Stimulated activated CD8-positive, alpha-beta memory T cell treated with anti-CD3 and anti-CD28 coated beads, Interleukin-7, amount 100 ng/mL, for 48 hours (primary cell): Measurements from ENCODE around the gene RAB11A.
"Not testable (repeated sequence)": the region's sequence is repeated elsewhere in the genome, so short reads cannot be mapped to it uniquely, and the experiment has no call there.

Experiments used
- DNase-seq, 2 donors: peaks; one replicate each; pipeline ENCODE4 v3.0.0-alpha.2; 2020; ENCODE audit warnings: low read depth in 1 of 2; ENCODE audit errors: extremely low read depth in 1 of 2

Gene RAB11A

DNA sequence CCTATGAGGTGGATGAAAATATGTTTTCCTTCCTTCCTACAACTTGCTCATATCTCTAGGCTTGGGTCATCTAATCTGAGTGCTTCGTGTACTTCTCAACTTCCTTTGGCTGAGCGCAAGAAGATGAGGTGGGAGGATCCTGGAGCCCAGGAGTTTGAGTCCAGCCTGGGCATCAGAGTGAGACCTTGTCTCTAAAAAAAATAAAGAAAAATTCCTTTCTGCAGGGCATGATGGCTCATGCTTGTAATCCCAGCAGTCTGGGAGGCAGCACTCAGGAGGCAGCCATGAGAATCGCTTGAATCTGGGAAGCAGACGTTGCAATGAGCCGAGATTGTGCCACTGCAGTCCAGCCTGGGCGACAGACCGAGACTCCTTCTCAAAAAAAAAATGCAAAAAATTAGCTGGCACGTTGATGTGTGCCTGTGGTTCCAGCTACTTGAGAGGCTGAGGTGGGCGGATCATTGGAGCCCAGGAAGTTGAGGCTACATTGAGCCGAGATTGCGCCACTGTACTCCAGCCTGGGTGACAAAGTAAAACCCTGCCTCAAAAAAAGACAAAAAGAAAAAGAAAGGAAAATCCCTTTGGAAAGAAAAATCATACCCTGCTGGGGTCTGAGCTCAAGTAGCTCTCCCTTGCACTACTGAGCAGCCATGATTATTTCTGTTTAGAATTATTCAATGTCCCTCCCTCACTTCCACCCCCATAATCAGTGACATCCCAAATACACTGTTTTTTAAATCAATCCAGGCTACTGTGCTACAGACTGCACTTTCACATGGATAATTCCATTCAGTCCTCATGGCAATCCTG lies 28.0 kb upstream of the RAB11A start:
- DNase-seq, result no peak

GRCh38 chr15:65845826-65846519 lies 23.3 kb upstream of the RAB11A start:
- DNase-seq, result no peak

- no peak for DNase-seq
These were observed 21.3 kb upstream of the RAB11A start for GRCh38 chr15:65847989-65848388.

DNA sequence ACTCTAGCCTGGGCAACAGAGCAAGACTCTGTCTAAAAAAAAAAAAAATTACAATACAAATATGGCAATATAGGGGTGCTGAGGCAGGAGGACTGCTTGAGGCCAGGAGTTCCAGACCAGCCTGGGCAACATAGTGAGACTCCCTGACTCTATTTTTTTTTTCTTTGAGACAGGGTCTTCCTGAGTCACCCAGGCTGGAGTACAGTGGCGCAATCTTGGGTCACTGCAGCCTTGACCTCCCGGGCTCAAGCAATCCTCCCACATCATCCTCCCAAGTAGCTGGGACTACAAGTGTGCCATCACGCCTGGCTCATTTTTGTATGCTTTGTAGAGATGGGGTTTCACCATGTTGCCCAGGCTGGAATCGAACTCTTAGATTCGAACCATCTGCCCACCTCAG lies 17.3 kb upstream of the RAB11A start:
- DNase-seq, result no peak

- peak in 1 of 2 donors; percentile 74 for DNase-seq
These were observed 12.4 kb upstream of the RAB11A start for GRCh38 chr15:65856821-65857455.

GRCh38 chr15:65857718-65858402 lies 11.4 kb upstream of the RAB11A start:
- no peak for DNase-seq

DNA sequence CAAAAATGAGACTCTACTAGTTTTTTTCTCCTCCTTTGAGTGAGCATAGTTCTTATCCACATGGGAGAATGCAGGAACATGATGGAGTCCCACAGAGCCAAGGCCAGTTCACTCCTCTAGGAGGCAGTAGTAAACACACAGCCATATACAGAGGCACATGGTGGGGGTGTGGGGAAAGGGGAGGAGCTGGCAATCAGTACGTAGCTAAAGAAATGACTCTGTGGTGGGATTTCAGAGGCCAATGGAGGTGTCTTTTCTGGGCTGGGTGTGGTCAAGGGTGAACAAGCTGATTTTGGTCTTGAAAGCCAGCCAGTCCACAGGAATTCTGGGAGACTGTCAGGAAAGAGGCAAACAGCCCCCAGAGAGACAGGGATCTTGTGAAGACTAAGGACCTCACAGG lies 6.6 kb upstream of the RAB11A start:
- peak in 1 of 2 donors; percentile 74 for DNase-seq

DNA sequence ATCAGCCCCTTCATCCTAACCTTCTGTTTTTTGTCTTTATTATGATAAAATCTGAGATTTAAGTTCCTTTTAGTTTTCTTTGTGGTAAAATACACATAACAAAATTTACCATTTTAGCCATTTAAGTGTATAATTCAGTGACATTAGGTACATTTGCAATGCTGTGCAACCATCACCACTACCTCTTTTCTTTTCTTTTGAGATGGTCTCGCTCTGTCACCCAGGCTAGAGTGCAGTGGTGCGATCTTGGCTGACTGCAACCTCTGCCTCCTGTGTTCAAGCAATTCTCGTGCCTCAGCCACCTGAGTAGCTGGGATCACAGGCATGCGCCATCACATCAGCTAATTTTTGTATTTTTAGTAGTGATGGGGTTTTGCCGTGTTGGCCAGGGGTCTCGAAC lies 6.2 kb upstream of the RAB11A start:
- no peak for DNase-seq

DNA sequence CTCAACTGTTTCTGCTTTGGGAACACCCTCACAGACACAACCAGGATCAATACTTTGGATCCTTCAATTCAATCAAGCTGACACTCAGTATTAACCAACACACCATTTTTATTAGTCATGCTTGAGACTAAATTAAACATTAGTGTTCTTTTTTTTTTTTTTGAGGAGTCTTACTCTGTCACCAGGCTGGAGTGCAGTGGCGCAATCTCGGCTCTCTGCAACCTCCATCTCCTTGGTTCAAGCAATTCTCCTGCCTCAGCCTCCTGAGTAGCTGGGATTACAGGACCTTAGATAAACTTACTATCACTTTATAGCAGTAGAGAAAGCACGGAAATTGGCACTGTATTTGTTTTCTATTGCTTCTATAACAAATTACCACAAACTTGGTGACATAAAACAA lies 2.0 kb upstream of the RAB11A start:
- no peak for DNase-seq

DNA sequence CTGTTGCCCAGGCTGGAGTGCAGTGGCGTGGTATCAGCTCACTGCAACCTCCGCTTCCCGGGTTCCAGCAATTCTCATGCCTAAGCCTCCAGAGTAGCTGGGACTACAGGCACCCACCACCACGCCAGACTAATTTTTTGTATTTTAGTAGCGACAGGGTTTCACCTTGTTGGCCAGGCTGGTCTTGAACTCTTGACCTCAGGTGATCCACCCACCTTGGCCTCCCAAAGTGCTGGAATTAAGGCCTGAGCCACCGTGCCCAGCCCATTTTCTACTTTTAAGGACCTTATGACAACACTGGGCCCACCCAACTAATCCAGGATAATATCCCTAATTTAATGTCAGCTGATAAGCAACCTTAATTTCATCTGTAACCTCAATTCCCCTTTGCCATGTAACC lies 1.4 kb upstream of the RAB11A start:
- DNase-seq, result not testable (repeated sequence)

DNA sequence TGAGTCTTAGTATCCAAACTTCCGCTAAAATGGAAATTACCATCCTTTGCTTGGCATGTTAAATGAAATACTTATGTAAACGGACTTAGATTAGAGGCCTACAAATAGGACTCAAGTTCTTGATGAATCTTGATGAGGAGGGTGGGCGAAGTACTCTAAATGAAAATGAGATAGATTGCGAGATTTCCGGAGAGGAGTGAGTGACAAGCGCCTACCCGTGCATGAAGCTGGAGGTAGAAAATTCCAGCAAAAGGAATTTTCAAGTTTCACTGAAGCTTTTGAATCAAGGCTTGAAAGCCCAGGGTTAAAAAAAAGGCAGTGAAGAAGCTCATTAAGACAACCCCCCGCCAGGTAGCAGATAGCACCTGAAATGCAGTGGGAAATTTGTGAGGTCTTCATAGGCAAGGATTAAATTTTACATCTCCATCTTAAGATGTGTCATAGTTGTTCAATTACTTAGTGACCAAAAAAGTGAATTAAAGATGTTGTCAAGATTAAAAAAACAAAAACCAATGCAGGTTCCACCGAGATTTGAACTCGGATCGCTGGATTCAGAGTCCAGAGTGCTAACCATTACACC lies 655 bp upstream of the RAB11A start:
- no peak for DNase-seq

GRCh38 chr15:65869954-65870871 lies 922 bp downstream of the RAB11A start:
- DNase-seq, result no peak

GRCh38 chr15:65870889-65871533 lies 1.7 kb downstream of the RAB11A start:
- no peak for DNase-seq

DNA sequence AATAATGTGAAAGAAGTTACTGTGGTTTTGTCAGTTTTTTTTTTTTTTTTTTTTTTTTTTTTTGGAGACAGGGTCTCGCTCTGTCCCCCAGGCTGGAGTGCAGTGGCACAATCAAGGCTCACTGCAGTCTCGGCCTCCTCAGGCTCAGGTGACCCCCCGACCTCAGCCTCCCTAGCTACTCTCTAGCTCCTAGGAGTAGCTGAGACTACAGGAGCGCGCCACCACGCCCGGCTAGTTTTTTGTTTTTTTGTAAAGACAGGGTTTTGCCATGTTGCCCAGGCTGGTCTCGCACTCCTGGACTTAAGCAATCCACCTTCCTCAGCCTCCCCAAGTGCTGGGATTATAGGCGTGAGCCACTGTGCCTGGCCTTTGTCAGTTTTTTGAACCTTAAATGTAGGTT lies 2.6 kb downstream of the RAB11A start:
- not testable (repeated sequence) for DNase-seq

DNA sequence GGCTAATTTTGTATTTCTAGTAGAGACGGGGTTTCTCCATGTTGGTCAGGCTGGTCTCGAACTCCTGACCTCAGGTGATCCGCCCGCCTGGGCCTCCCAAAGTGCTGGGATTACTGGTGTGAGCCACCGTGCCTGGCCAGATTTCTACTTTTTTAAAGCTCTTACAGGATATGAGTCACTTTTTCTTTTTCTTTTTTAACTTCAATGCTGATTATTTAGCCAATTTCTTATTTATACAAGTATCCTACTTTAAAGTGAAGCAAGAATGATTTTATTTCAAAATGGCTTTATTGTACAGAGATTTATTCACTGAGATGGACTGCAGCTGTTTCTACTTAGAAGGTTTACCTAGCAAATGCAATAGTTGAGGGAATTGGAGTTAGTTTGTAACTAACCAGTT lies 3.3 kb downstream of the RAB11A start:
- DNase-seq, result not testable (repeated sequence)

GRCh38 chr15:65873256-65873655 lies 4.0 kb downstream of the RAB11A start:
- no peak for DNase-seq

DNA sequence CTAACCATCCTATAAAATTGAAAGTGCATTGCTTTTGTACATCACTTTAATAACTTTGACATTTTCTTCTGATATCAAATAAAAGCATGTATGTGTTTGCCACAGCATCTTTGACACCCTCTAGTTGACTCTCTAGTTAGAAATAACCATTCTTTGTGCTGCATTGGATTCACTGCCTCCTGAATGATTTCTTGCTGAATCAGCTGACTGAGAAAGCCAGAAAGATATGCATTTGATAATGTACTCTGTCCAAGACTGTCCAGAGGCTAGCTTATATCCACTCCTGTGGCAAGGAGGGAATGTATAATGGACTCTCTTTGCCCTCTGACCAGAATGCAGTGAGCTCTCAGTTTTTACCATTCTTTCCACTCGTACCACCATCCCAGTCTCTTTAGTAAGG lies 6.2 kb downstream of the RAB11A start:
- DNase-seq, result no peak

GRCh38 chr15:65877749-65878148 lies 8.5 kb downstream of the RAB11A start:
- DNase-seq, result no peak

DNA sequence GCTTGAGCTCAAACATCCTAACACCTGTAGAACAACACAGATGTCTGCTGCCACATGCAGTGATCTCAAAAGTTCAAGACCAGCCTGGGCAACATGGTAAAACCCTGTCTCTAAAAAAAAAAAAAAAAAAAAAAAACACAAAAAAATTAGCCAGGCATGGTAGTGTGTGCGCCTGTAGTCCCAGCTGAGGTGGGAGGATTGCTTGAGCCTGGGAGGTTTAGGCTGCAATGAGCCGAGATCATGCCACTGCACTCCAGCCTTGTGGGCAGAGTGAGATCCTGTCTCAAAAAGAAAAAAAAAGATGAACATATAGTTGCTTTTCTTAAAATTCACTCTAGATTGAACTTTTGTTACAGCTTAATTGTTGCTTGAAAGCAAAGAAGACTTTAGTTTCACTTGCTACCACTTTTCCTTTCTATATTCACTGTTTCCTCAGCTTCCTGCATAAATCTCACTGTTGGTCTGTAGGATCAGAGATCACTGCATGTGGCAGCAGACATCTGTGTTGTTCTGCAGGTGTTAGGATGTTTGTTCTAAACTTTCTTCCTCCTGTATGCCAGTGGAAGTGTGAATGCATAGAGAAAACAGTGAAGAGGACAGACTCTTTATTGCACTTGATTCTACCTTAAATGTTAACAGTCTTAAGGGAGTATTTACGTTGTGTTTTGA lies 12.6 kb downstream of the RAB11A start:
- no peak for DNase-seq
